GM10266 (cell line): ENCODE results near the gene SF3A1.
A peak's percentile ranks its signal among the peaks of the same experiment; 100 is the strongest.

Experiments
- DNase-seq: peaks from one replicate; pipeline ENCODE4 v3.0.0; 2012; ENCODE audit errors: extremely low spot score
- CTCF ChIP-seq: IDR thresholded peaks from 2 replicates; pipeline ENCODE4 v1.5.1; 2012; ENCODE audit warnings: mild to moderate bottlenecking, low read depth; ENCODE audit not compliant: control insufficient read depth, insufficient read depth; ENCODE audit errors: missing control alignments

SF3A1 gene

DNA sequence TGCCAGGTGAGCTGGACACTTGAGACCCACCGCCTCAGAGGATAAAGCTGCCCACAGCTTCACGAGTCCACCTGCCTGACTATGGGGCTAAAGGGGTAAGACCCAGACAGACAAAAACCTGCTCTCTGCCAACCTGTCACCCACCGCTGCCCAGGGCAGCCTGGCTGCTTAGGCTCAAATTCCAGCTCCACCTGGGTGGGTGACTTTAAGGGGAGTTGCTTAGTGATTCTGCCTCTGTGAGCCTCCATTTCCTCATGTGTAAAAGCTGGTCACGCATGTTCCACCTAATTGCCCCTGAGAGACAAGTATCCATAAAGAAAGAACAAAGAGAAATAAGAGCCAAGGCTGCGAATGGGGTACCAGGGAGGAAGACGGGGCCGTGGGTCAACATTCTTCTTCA, 63.7 kb downstream of the SF3A1 start:
- no peak for DNase-seq
- no peak for TF ChIP-seq CTCF

GRCh38 chr22:30292069-30292970, 64.4 kb downstream of the SF3A1 start:
- no peak for DNase-seq
- TF ChIP-seq CTCF, result no peak

GRCh38 chr22:30291058-30291892, 65.4 kb downstream of the SF3A1 start:
- DNase-seq, result no peak
- TF ChIP-seq CTCF, result no peak

- TF ChIP-seq CTCF, result no peak
- DNase-seq, result peak; percentile 39
These were observed 66.2 kb downstream of the SF3A1 start for GRCh38 chr22:30290342-30291057.

GRCh38 chr22:30289980-30290313, 66.7 kb downstream of the SF3A1 start:
- no peak for DNase-seq
- no peak for TF ChIP-seq CTCF

DNA sequence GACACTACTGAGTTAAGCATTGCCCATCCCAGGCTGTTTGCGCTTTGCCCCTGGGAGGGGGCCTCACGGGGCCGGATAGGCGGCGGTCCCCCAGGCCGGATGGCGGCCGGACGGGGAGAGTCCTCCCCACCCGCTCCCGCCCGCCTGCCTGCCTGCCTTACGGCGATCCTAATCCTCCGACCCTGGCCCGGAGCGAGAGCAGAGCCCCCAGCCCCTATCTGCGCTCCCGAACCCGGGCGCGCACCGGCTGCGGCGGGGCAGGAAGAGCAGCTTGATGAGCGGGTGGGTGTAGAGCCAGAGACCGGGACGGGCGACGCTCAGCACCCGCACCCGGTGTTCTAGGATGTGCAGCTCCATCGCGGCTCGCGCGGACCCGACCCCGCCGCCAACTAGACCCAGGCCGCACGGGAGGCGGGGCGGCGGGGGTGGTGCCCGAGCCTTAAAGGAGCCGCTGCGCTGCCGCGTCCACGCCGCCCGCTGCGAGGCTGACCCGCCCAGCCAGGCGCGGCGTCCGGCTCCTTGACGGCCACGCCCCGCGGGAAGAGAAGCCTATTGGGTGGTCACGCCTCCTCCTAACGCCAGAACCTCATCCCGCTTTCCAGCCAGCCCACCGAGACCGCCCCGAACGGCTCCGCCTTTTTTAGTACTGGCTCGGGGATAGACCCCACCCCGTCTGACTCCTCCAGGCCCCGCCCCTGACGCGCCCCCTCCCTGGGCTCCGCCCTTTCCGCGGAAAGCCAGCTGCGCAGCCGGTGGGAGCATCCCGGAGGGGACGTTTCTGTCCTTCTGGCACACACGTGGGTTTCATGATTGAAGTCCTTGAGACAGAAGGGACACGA, 67.3 kb downstream of the SF3A1 start, which contains the start of gene CASTOR1:
TSS of gene CASTOR1 (minus strand) at position 365 of the 839 bp plus-strand sequence. CDS start at position 357, 8 bp downstream.
- no peak for TF ChIP-seq CTCF

More for the DNA sequence above, 67.3 kb downstream of the SF3A1 start, which contains the start of gene CASTOR1:
- DNase-seq, result peak; percentile 97
